Neural cell (in vitro differentiated cells): Measurements from ENCODE around the gene C2CD2. TPM values are rescaled to one million over a fixed set of nuclear protein-coding genes. Genes with fewer than 3 reads are reported as not detected.

Experiments used
- H2AFZ ChIP-seq: fragments of 200-600, 300-800 bp; sonication (generic), shearing (Covaris generic); 2 replicates; pipeline ENCODE4 v1.6.0; 2014; ENCODE audit warnings: low read depth, mild to moderate bottlenecking, antibody characterized with exemption, low read length, moderate library complexity
- H3F3A ChIP-seq: fragments of 200-600 bp; shearing (Covaris generic); 2 replicates; pipeline ENCODE4 v1.6.1; 2016; ENCODE audit warnings: mild to moderate bottlenecking, moderate library complexity, mixed read lengths, antibody characterized with exemption, low read length; ENCODE audit not compliant: insufficient read depth, poor library complexity, severe bottlenecking
- H3K27ac ChIP-seq: fragments of 200-600, 300-800 bp; sonication (generic), shearing (Covaris generic); 2 replicates; pipeline ENCODE4 v1.5.1; 2014; ENCODE audit warnings: mild to moderate bottlenecking, low read length, moderate library complexity
- H3K27me3 ChIP-seq: fragments of 300-800, 200-600 bp; sonication (generic), shearing (Covaris generic); 2 replicates; pipeline ENCODE4 v1.6.0; 2014; ENCODE audit warnings: mild to moderate bottlenecking, low read depth, low read length, moderate library complexity; ENCODE audit not compliant: insufficient read depth
- H3K36me3 ChIP-seq: fragments of 300-800, 200-600 bp; sonication (generic), shearing (Covaris generic); 2 replicates; pipeline ENCODE4 v1.5.1; 2014; ENCODE audit warnings: mild to moderate bottlenecking, antibody characterized with exemption, low read length, moderate library complexity; ENCODE audit not compliant: insufficient read depth
- H3K4me2 ChIP-seq: fragments of 300-800, 200-600 bp; sonication (generic), shearing (Covaris generic); 2 replicates; pipeline ENCODE4 v1.6.0; 2014; ENCODE audit warnings: mild to moderate bottlenecking, low read length
- H3K4me3 ChIP-seq: fragments of 300-800, 200-600 bp; sonication (generic), shearing (Covaris generic); 2 replicates; pipeline ENCODE4 v1.5.1; 2014; ENCODE audit warnings: mild to moderate bottlenecking, low read length, moderate library complexity
- H3K79me2 ChIP-seq: fragments of 200-600 bp; shearing (Covaris generic); replicated peaks from 2 replicates; pipeline ENCODE4 v1.6.0; 2014; ENCODE audit warnings: mild to moderate bottlenecking, low read length, moderate library complexity; ENCODE audit not compliant: insufficient read depth
- H3K9ac ChIP-seq: fragments of 300-800, 200-600 bp; sonication (generic), shearing (Covaris generic); 2 replicates; pipeline ENCODE4 v1.6.1; 2016; ENCODE audit warnings: mild to moderate bottlenecking, low read length, mixed read lengths
- H3K9me2 ChIP-seq: fragments of 200-600 bp; shearing (Covaris generic); 2 replicates; pipeline ENCODE4 v1.6.1; 2016; ENCODE audit warnings: mild to moderate bottlenecking, low read length, mixed read lengths; ENCODE audit not compliant: insufficient read depth
- H3K9me3 ChIP-seq: fragments of 200-600, 300-800 bp; sonication (generic), shearing (Covaris generic); 2 replicates; pipeline ENCODE4 v1.6.1; 2016; ENCODE audit warnings: mild to moderate bottlenecking, mixed run types, low read length, moderate library complexity, mixed read lengths
- H4K20me1 ChIP-seq: fragments of 200-600 bp; shearing (Covaris generic); 2 replicates; pipeline ENCODE4 v1.6.1; 2016; ENCODE audit warnings: mild to moderate bottlenecking, mixed run types; ENCODE audit not compliant: insufficient read depth
- CTCF ChIP-seq: fragments of 450-650 bp; IDR thresholded peaks from 2 replicates; pipeline ENCODE4 v1.5.1; 2014; ENCODE audit warnings: antibody characterized with exemption, mild to moderate bottlenecking, moderate library complexity; ENCODE audit not compliant: poor library complexity, severe bottlenecking
- EP300 ChIP-seq: fragments of 450-650 bp; conservative IDR thresholded peaks from 2 replicates; pipeline ENCODE4 v1.6.1; 2014; ENCODE audit warnings: antibody characterized with exemption, mild to moderate bottlenecking, moderate library complexity; ENCODE audit not compliant: poor library complexity, severe bottlenecking
- EZH2 ChIP-seq: fragments of 200-600, 300-800 bp; shearing (Covaris generic), sonication (generic); IDR thresholded peaks from 2 replicates; pipeline ENCODE4 v1.6.1; 2014; ENCODE audit warnings: antibody characterized with exemption, low read length, borderline replicate concordance, mild to moderate bottlenecking; ENCODE audit not compliant: insufficient read depth, poor library complexity, severe bottlenecking
- MXI1 ChIP-seq: fragments of 450-650 bp; conservative IDR thresholded peaks from 2 replicates; pipeline ENCODE4 v1.6.1; 2014; ENCODE audit warnings: antibody characterized with exemption, mild to moderate bottlenecking; ENCODE audit not compliant: poor library complexity, severe bottlenecking
- POLR2AphosphoS5 ChIP-seq: IDR thresholded peaks from 2 replicates; pipeline ENCODE4 v1.6.1; 2012
- RAD21 ChIP-seq: fragments of 450-650 bp; conservative IDR thresholded peaks from 2 replicates; pipeline ENCODE4 v1.6.1; 2014; ENCODE audit warnings: antibody characterized with exemption, mild to moderate bottlenecking, moderate library complexity
- REST ChIP-seq: IDR thresholded peaks from 2 replicates; pipeline ENCODE4 v1.6.1; 2012; ENCODE audit warnings: borderline replicate concordance
- SMC3 ChIP-seq: fragments of 450-650 bp; conservative IDR thresholded peaks from 2 replicates; pipeline ENCODE4 v1.6.1; 2014; ENCODE audit warnings: antibody characterized with exemption, mild to moderate bottlenecking, moderate library complexity; ENCODE audit not compliant: poor library complexity
- TAF1 ChIP-seq: IDR thresholded peaks from 2 replicates; pipeline ENCODE4 v1.6.1; 2012; ENCODE audit warnings: low read depth
- polyA plus RNA-seq: library from polyadenylated mRNA; depleted of rRNA; stranded (reverse); fragments of >200 nt; gene quantifications from 2 replicates; pipeline ENCODE4 v1.2.3, GENCODE V29; 2014

Gene C2CD2
- polyA plus RNA-seq, 1 donor from 2014 or later, result 0.88 TPM

GRCh38 chr21:41966041-41966833, 12.4 kb upstream of the C2CD2 start:
- Histone ChIP-seq H3K4me3 (no peak overlapping the region), H3K9me2 (no peaks in the 10 kb centered on the region), H3K9me3 (no peaks in the 10 kb centered on the region), H3K27ac (no peak overlapping the region), H4K20me1 (no peaks in the 10 kb centered on the region), H3K79me2 (no peaks in the 10 kb centered on the region), H3F3A (no peaks in the 10 kb centered on the region), H3K27me3 (no peaks in the 10 kb centered on the region), H3K4me2 (no peak overlapping the region), H3K9ac (no peak overlapping the region), H3K36me3 (no peaks in the 10 kb centered on the region), H2AFZ (no peak overlapping the region)
- TF ChIP-seq EZH2 (no peak), RAD21 (no peak), SMC3 (no peak), EP300 (no peak), MXI1 (no peak), TAF1 (no peak), POLR2AphosphoS5 (no peak), CTCF (no peak), REST (no peak)

- Histone ChIP-seq H3K27ac (no peak overlapping the region), H3K27me3 (no peaks in the 10 kb centered on the region), H3K9me3 (no peaks in the 10 kb centered on the region), H3F3A (no peaks in the 10 kb centered on the region), H3K79me2 (no peaks in the 10 kb centered on the region), H4K20me1 (no peaks in the 10 kb centered on the region), H3K4me3 (no peak overlapping the region), H3K36me3 (no peaks in the 10 kb centered on the region), H2AFZ (no peak overlapping the region), H3K9ac (no peak overlapping the region), H3K4me2 (no peak overlapping the region), H3K9me2 (no peaks in the 10 kb centered on the region)
- TF ChIP-seq RAD21, result no peak
- no peak for TF ChIP-seq MXI1
- TF ChIP-seq REST, result no peak
- TF ChIP-seq TAF1, result no peak
- no peak for TF ChIP-seq EZH2
- no peak for TF ChIP-seq POLR2AphosphoS5
Observed at GRCh38 chr21:41965461-41966013, 11.7 kb upstream of the C2CD2 start.
